Left ventricle myocardium superior (tissue), 1 donor: Measurements from ENCODE around the gene BTN1A1. TPM values are rescaled to one million over a fixed set of nuclear protein-coding genes. Genes with fewer than 3 reads are reported as not detected.

Experiments used
- ATAC-seq: fragments of 200-7000 bp; cut with Tn5 transposase; one replicate; pipeline ENCODE4 v1.9.1; 2020; ENCODE audit warnings: mild to moderate bottlenecking, moderate library complexity
- DNase-seq: peaks from one replicate; pipeline ENCODE4 v3.0.0-alpha.2; 2020
- intact Hi-C: fragments of 100-400 bp; cut with micrococcal nuclease; formaldehyde crosslinking; loops from one replicate; pipeline ENCODE4 v1.11.0; 2022
- total RNA-seq: library from RNA; stranded (reverse); fragmentation: NEBNext Ultra II Directional; extraction: Animal tissue kit (Norgen Biotek cat#: 25700); gene quantifications from one replicate; pipeline ENCODE4 v1.2.1, GENCODE V29; 2021
- donor health status: DM: no; HTN: yes; CAD: no; lungs with severe emphysema.

The BTN1A1 gene
- total RNA-seq, 1 donor from 2014 or later = not detected

DNA sequence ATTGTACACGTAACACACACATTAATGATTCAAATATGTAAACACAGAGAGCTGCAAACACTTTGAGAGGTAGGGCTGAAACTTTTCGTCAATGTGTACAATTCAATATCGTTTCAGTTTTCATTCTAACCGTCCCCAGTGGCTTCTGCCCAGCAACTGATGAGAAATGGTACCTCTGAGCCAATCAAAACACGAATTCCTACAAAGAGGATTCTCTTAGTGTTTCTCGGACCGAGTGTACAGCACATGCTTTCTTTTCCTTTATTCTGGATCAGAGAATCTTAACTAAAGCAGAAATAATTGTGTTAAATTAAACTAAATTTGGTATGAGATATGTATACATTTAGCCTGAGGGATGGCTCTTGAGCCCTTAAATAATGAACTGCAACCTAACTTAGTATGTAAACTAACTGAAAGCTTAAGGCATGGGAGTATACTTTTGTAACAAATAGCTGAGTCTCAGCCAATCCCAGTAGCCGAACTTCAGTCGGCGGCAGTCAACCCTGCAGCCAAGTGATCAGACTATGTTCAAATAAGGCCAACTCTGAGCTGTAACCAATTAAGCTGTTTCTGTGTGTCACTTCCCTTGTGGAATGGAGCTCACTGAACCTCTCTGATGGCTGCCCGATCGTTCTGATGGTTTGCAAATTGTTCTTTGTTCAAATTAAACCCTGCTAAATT, 26.2 kb upstream of the BTN1A1 start:
- intact Hi-C loops = no loop called here
- DNase-seq (peak; percentile 73), ATAC-seq (peak; percentile 98)

DNA sequence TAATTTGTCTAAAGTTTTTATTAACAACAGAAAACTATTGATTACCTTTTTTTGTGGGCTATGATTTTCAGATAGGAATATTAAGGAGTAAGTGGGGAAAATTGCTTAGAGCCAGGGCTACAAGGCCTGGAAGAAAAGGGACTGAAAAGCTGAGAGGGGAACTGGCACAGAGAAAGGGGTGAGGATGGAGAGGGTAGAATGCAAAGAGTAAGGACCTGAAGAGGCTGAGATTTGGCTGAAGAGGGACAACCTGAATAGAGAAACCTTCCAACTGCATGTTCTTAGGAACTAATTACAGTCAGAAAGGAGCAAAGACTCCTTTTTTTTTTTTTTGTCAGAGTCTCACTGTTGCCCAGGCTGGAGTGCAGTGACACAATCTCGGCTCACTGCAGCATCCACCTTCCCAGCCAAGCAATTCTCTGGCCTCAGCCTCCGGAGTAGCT, 25.6 kb upstream of the BTN1A1 start:
- intact Hi-C loops = no loop called here
- no peak for DNase-seq
- ATAC-seq = peak; percentile 27

DNA sequence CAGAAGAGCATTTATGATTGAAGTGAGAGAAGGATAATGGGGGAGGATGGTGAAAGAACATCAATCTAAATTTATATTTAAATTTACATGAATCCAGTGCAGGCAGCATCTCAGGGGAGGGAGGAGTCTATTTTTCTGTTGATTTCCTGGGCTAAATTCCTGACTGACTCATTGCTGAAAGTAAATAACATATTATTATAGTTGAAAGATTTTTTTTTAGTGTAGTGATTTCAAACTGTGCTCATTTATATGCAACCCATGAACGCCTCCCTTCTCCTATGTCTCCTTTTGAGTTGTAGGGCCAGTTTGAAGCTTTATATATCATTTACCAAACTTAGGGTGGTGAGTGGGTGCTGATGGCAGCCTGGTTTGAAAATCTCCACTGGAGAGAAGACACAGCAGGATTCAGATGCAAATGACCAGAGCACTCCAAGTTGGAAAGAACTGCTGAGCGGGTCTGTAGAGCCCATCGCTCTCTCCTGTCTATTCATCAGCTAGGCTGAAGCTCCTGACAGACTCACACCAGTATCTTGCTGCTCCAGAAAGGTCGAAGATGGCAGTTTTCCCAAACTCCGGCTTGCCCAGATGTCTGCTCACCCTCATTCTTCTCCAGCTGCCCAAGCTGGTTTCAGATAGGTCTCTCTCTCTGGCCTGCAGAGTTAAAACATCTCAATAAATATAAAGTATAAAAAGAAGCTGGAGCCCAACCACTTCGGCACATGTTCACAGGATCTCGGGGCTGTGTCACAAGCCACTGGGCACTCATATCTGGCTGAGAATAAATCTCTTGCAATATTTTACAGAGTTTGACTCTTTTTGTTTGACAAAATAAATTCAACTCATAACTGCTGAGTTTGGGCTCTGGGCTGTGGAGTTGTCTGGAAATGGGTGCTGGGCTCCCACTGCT, 24.0 kb upstream of the BTN1A1 start:
- no peak for DNase-seq
- intact Hi-C loops = no loop called here
- ATAC-seq = no peak

DNA sequence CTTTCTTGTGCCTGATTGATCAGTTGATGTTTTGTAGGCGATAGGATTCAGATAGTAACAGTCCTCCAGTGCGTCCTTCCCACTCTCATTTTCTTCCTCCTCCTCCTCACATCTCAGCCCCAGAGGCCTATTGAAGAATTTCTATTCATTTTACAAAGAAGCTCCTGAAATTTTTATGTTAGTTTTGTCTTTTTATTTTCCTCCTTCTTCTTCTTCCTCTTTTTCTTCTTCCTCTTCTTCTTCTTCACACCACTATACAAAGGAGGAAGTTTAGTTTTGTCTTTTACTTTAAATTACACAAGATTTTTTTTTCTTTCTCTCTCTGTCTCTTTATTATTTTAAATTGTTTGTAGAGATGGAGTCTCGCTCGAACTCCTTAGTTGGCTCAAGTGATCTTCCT, 23.2 kb upstream of the BTN1A1 start:
- no peak for DNase-seq
- intact Hi-C loops = no loop called here
- no peak for ATAC-seq

DNA sequence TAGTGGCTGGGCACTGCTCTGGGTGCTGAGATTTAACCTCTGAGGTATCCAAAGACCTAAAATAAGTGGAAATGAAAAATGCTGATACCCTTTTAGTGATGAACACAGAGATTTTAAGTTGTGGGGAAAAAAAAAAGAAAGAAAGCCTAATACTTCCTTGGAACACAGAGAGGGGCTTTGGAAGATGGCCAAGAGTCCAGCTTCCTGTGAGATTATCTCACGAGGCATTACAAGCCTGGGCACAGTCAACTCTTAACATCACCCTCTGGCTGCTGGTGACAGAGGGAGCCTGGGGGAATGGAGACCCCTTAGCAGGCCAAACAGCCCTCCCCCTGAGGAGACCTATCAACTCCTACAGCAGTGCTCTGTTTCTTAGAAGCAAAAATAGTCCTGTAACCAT, 22.7 kb upstream of the BTN1A1 start:
- intact Hi-C loops = no loop called here
- ATAC-seq (no peak), DNase-seq (no peak)

DNA sequence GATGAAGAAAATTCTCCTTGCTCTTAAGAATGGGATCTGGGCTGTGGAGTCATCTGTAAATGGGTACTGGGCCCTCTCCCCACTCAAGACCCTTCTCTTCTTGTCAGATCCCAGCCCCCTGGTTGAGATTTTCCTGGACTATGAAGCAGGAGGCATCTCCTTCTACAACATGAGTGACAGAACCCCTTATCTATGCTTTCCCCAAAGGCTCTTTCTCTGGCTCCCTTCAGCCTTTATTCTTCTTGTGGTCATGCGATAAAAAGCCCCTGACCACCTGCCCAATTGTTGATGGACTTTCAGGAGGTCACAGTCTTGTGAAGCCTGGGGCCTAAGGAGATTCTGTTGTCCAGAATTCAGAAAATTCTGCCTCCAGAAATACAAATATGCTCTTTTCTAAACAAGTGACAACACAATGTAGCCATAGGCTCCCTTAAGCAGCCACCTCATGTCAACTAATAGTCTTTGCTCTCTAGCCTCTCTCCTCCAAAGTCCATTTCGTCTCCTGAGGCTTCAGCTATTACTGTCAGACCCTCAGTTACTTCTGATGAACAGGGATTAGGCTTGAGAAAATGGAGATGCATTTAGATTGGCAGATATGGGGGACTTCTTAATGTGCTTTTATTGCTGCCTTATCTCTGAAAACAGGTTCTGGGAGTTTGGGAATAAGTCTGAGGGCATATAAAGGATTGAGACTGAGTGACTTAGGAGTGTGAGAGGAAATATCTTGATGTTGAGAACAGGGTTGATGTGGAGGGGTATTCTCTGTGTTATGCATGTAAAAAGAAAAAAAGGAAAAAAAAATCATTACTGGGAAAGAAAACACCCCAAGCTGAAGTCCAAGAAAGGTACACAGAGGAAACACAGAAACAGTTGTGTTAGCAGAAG, 21.8 kb upstream of the BTN1A1 start:
- ATAC-seq = no peak
- DNase-seq = no peak

DNA sequence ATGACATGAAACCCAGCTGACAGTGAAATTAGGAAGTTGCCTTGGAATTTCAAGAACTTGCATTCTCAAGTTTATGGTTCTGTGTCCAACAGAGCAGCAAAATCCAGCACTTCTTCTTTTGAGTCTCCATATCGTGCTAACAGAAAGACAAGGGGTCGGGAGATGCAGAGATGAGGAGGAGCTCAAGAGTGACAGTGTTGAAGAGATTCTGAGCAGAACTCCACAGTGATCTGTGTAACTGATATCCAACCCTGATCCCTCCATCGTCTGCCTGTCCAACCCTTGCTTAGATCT, 21.2 kb upstream of the BTN1A1 start:
- intact Hi-C loops = no loop called here
- no peak for DNase-seq
- ATAC-seq = no peak

More for the DNA sequence above, 21.8 kb upstream of the BTN1A1 start:
- intact Hi-C loops = no loop called here

DNA sequence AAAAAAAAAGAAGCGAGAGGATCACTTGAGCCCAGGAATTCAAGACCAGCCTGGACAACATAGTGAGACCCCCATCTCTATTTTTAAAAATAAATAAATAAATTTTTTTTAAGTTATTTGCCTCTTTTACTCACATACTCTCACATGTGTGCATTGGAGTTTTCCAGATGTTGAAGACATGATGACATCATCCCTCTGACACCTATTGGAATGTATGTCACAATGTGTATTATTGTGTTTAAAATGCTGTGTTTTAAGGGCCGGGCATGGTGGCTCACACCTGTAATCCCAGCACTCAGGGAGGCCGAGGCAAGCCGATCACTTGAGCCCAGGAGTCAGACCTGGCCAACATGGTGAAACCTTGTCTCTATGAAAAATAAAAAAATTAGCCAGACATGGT, 17.8 kb upstream of the BTN1A1 start:
- no peak for ATAC-seq
- intact Hi-C loops = no loop called here
- no peak for DNase-seq

DNA sequence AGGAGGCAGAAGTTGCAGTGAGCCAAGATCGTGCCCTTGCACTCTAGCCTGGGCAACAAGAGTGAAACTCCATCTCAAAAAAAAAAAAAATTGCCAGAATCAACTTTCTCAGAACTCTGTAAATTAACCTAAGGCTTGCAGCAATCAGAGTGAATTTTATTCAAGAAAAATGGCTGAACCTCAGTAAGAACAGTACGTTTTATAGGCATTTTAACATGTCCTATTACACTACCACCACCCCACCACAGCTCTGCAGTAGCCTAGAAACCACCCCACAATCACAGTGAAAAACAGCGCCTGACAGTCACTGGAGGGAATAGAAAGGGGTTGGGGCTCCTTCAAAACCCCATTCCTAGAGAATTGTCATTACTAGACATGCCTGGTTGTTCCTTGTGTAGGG, 16.4 kb upstream of the BTN1A1 start:
- ATAC-seq = no peak
- intact Hi-C loops = no loop called here
- no peak for DNase-seq

DNA sequence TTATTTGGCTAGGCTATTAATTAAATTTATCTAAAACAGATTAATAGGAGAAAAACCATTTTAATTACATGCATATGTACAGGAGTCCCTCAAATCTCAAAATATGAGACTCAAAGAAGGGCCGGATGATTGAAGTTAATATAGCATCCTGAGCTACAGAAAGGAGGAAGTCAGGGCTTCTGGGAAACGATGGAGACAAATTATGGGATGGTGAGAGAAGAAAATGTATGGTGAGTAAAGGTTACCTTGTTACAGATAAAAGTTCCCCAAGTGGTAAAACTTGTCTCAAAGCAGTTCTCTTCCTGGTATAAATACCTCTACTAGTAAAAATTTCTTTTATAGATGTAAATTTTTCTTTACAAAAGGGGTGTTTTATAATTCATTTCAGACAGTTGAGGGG, 15.9 kb upstream of the BTN1A1 start:
- intact Hi-C loops = no loop called here
- DNase-seq (no peak), ATAC-seq (no peak)

DNA sequence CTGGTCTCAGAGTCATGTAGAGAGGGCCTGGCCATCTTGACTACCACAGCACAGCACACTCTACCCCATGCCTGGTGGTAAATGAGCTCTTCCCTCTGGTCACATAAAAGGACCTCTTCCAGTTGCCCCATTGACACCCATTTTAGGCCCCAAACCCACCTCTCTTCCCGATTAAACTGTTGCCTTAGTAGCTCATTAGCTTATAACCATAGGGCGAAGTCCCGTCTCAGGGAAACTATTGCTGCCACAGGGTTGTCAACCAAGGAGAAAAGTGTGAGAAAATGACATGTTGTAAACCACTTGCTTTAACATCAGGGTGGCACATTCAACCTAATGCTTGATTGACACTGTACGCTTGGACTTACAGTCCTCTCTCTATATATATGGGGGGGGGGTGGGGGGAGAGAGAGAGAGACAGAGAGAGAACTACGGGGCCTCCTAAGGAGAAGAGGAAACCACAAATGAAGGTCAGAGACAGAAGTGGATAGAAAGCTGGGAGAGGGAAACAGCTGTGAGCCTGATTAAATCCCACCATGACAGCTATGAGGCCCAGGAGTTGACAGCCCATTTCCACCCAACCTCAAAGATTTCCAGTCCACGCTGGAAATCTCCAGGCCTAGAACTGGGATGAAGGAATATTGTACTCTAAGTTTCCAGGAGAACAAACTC, 14.9 kb upstream of the BTN1A1 start:
- DNase-seq (no peak), ATAC-seq (no peak)
- intact Hi-C loops = no loop called here

DNA sequence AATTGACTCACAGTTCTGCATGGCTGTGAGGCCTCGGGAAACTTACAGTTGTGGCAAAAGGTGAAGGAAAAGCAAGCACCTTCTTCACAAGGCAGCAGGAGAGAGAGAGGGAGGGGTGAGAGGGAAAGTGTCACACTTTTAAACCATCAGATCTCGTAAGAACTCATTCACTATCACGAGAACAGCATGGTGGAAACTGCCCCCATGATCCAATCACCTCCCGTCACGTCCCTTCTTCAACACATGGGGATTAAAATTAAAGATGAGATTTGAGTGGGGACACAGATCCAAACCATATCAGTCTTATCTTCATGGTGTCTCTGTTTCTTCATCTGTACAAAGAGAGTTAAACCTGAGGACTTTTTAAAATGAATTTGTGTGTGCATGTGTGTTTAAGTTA, 13.7 kb upstream of the BTN1A1 start:
- intact Hi-C loops = no loop called here
- DNase-seq (no peak), ATAC-seq (no peak)

DNA sequence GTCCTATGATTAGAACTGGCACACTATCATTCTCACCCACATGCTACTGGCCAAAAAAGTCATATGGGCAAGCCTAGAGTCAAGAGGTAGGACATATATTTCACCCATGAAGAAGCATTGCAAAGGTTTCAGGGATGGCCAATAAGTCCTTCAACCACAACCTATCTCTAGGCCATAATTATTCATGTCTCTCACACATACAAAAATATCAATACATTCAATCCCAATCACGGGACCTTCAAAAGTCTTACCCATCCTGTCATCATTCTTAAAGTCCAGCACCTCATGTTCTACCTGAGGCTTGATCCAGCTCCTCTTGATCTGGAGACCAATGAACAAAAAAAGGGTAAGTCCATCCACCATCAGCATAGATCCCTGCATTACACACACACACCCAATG, 12.6 kb upstream of the BTN1A1 start:
- no peak for DNase-seq
- ATAC-seq = no peak
- intact Hi-C loops = no loop called here

DNA sequence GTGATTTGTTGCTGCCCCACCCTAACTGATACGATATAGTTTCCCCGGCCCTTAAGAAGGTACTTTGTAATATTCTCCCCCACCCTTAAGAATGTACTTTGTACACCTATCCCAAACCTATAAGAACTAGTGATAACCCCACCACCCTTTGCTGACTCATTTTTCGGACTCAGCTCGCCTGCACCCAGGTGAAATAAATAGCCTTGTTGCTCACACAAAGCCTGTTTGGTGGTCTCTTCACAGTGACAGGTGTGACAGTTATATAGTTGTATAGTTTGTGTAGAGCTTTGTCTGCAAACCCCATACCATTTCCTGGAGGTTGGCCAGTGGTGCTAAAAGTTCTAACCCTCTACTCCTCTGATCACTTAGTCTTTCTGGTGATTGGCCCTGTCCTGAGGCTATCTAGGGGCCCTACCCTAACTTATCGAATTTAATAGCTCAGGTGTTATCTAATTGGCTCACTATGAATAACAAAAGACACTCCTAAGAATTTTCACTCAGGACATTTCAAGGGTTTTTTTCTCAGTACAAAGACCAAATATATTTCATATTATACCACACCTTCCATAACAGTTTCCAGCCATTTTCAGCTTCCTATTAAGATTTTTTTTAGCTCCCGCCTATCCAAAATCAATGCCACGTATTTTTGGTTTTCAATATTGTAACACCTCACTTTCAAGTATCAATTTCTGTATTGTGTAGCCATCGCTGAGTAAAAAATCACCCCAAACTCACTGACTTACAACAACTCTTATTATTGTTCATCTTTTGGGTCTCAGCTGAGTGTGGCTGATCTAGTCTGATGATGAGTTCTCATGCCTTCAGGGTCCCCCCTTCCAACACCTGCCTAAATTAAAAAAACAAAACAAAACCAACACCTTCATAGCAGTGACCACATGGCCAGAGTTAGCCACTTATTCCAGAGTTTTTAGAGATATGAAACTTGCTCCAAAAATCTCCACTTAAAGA, 9.8 kb upstream of the BTN1A1 start:
- DNase-seq (no peak), ATAC-seq (no peak)
- intact Hi-C loops = no loop called here

DNA sequence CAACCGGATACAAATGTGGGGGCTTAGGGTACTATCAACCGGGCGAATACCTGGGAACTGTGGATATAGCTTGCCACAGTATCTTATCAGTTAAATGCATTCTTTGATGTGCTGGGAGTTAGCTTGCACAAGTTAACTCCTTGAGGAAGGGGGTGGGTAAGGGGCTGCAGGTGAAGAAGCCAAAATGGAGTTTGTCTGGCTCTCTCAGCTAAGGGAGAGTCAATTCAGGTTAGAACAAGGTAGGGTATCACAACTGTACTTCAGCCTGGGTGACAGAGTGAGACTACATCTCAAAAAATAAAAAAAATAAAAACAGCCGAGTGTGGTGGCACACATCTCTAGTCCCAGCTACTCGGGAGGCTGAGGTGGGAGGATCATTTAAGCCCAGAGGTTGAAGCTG, 8.5 kb upstream of the BTN1A1 start:
- no peak for DNase-seq
- intact Hi-C loops = no loop called here
- ATAC-seq = no peak

DNA sequence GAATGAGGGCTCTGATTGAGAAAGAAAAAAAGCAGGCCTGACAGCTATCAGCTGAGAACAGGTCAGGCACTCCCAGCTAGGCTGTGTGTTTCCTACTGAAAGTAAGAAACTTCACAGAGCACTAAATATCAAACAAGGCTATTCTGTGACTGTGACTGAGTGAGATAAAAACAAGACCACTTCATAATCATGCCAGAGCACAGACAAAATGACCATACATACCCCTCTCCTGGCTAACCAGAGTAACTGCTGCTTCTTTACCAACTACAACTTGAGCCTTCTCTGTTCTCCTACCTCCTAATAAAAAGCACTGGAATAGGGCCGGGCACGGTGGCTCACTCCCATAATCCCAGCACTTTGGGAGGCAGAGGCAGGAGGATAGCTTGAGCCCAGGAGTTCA, 6.8 kb upstream of the BTN1A1 start:
- no peak for ATAC-seq
- intact Hi-C loops = no loop called here
- DNase-seq = no peak

DNA sequence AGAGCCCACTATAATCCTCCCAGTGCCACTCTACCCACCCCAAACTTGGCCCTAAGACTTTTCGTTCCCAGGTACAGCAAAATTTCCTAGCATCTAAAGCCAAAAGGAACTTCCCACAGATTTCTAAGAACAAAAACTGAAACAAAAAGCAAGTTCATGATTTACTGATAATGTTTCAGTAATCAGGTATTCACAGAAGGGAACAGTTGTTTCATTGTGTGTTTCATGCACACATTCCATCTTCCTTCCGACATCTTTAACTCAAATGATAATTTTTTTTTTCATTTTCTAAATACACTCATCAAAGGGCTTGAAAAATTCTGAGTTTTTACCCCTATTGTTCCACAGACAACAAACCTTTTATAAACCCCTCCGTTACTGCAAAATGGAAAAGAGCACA, 6.0 kb upstream of the BTN1A1 start:
- DNase-seq (no peak), ATAC-seq (no peak)
- intact Hi-C loops = no loop called here

DNA sequence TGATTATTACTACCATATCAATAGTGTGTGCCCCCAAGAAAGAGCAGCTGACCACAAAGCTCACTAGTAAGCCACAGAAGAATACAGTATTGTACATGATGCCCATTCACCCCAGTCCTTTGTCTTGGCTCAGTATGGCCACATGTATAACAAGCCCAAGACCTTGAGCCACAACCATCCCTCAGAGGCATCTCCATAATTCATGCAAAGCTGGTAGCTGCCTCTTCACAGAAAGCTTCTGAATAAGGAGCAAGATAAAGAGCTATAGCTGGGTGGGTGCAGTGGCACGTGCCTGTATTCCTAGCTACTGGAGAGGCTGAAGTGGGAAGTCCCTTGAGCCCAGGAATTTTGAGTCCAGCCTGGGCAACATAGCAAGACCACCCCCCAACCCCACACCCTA, 4.8 kb upstream of the BTN1A1 start:
- DNase-seq (no peak), ATAC-seq (no peak)
- intact Hi-C loops = no loop called here
